ENCODE measurements around the gene ITPK1. TPM values are rescaled to one million over a fixed set of nuclear protein-coding genes. Genes with fewer than 3 reads are reported as not detected.

The ITPK1 gene
- total RNA-seq, 1 donor from 2014 or later = 30.5 TPM

- Mint-ChIP-seq H3K27ac (no peak overlapping the region), H3K4me3 (no peak overlapping the region), H3K27me3 (ENCODE audit: low read depth) (no peaks in the 10 kb centered on the region), H3K36me3 (no peaks in the 10 kb centered on the region), H3K9me3 (no peaks in the 10 kb centered on the region), H3K4me1 (peaks cover 13% of the 10 kb centered on the region)
- TF ChIP-seq CTCF (IDR thresholded peaks at IDR 0.05; ENCODE audit: unreplicated experiment) = no peak
- no peak for DNase-seq (ENCODE audit: low spot score in 2 of 2, unreplicated experiment in 2 of 2)
These were observed 61.7 kb downstream of the ITPK1 start for GRCh38 chr14:93054006-93054405.

DNA sequence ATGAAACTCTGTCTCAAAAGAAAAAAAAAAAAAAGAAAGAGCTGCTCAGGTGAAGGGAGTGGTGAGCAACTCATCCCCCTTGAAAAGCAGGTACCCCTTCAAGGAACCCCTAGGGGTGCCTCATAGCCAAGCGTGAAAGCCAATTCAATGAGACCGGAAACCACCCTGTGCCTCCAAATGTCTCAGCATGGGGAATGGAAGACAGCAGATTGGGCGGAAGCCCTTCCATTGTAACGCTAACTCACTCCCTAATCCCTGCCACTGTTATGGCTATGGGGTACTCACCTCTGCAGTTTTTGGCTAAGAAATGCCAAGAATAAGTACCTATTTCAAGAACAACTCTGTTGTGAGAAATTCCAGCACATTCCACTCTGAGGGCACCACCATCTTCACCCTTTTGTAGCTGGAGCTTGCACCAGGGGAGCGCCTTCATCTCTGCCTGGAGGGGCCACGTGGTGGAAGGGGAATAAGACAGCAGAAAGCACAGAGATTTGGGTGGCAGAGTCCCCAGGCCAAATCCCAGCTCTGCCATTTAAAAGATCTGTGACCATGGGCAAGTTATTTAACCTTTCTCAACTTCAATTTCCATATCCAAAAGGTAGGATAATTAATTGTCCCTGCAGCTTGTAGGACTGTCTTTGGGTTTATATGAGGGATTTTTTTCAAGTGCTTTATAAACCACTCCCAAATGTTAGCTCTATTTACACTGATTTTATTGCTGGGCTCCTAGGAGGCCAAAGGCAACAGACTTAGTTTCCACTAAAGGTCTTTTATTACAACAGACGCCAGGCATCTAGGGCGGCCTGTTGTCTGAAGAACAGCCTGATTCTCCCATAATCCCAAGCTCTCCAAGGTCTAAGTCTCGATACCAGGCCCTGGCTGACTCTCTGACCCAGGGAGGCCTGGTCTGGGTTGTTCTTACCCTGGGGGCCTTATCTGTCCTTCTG lies 63.9 kb downstream of the ITPK1 start:
- H3K27me3 Mint-ChIP-seq (ENCODE audit: low read depth) = no peaks in the 10 kb centered on the region
- peaks cover 9% of the 10 kb centered on the region for H3K4me1 Mint-ChIP-seq
- no peak for DNase-seq (ENCODE audit: low spot score in 2 of 2, unreplicated experiment in 2 of 2)
- H3K4me3 Mint-ChIP-seq = no peak overlapping the region
- no peak for TF ChIP-seq CTCF (IDR thresholded peaks at IDR 0.05; ENCODE audit: unreplicated experiment)
- H3K27ac Mint-ChIP-seq = no peak overlapping the region
- no peaks in the 10 kb centered on the region for H3K9me3 Mint-ChIP-seq
- H3K36me3 Mint-ChIP-seq = no peaks in the 10 kb centered on the region

- H3K27ac Mint-ChIP-seq = no peak overlapping the region
- no peak overlapping the region for H3K4me3 Mint-ChIP-seq
- H3K9me3 Mint-ChIP-seq = no peaks in the 10 kb centered on the region
- no peaks in the 10 kb centered on the region for H3K36me3 Mint-ChIP-seq
- peaks cover 17% of the 10 kb centered on the region for H3K4me1 Mint-ChIP-seq
- no peaks in the 10 kb centered on the region for H3K27me3 Mint-ChIP-seq (ENCODE audit: low read depth)
- no peak for DNase-seq (ENCODE audit: low spot score in 2 of 2, unreplicated experiment in 2 of 2)
- no peak for TF ChIP-seq CTCF (IDR thresholded peaks at IDR 0.05; ENCODE audit: unreplicated experiment)
These were observed 65.0 kb downstream of the ITPK1 start for GRCh38 chr14:93050761-93051160.

DNA sequence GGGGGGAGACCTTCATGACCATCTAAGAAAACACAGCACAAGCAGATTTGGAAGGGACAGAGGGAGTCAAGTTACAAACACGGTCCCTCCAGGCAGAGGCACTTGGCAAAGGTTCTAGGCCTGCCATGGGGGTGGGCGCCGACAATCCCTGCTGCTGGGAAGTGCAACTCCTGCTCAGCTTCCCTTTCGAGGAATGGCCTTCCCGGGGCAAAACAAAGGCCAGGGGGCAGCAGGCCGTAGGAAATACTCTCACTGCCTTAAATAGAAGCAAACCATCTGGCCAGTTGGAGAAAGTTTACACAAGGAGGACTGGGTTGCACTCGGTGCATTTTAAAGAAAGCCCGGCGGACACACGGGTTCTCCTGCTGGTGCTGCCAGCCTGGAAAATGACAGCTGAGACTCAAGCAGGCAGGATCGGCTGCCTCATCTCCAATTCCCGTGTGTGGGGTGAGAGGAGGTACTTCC lies 65.8 kb downstream of the ITPK1 start:
- no peak for TF ChIP-seq CTCF (IDR thresholded peaks at IDR 0.05; ENCODE audit: unreplicated experiment)
- no peak overlapping the region for H3K27ac Mint-ChIP-seq
- H3K36me3 Mint-ChIP-seq = no peaks in the 10 kb centered on the region
- no peak for DNase-seq (ENCODE audit: low spot score in 2 of 2, unreplicated experiment in 2 of 2)
- no peaks in the 10 kb centered on the region for H3K9me3 Mint-ChIP-seq
- peaks cover 22% of the 10 kb centered on the region for H3K4me1 Mint-ChIP-seq
- no peaks in the 10 kb centered on the region for H3K27me3 Mint-ChIP-seq (ENCODE audit: low read depth)
- no peak overlapping the region for H3K4me3 Mint-ChIP-seq

- no peak overlapping the region for H3K4me3 Mint-ChIP-seq
- no peak for DNase-seq (ENCODE audit: low spot score in 2 of 2, unreplicated experiment in 2 of 2)
- H3K9me3 Mint-ChIP-seq = no peaks in the 10 kb centered on the region
- TF ChIP-seq CTCF (IDR thresholded peaks at IDR 0.05; ENCODE audit: unreplicated experiment) = no peak
- H3K27me3 Mint-ChIP-seq (ENCODE audit: low read depth) = no peaks in the 10 kb centered on the region
- H3K27ac Mint-ChIP-seq = peak overlapping the region; percentile 6
- H3K36me3 Mint-ChIP-seq = no peaks in the 10 kb centered on the region
- peaks cover 23% of the 10 kb centered on the region for H3K4me1 Mint-ChIP-seq
These were observed 66.4 kb downstream of the ITPK1 start for GRCh38 chr14:93049315-93049714.

All from mesothelial cell of epicardium (in vitro differentiated cells).